NCI-H1092 (cell line): ENCODE data around the gene RRAD.

Experiments
- DNase-seq: peaks from one replicate; lab custom pipeline; 2025; lab: John Stamatoyannopoulos, UW

Gene RRAD

GRCh38 chr16:66934138-66934838, 9.0 kb upstream of the RRAD start, which contains the start of gene CIAO2B:
Gene CIAO2B (minus strand): TSS chr16:66934402. CDS start chr16:66934364, 38 bp downstream.
- DNase-seq, result peak; percentile 80

DNA sequence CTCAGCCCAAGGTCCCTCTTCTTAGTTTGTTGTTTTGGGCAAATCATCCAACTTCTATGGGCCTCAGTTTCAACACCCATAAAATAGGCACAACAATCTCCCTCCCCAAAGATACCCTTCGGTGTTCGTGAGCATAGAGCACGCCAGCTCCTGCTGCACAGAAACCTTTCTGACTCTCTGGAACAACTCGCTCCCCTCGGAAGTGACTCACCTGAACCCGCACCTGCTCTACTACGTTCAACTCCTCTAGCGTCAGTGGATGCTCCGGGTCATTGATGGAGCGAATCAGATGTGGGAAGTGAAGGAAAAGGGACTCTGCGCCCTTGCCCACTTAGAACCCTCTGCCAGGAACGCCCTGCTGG, 8.4 kb upstream of the RRAD start:
- DNase-seq, result no peak

GRCh38 chr16:66932076-66932475, 6.7 kb upstream of the RRAD start:
- no peak for DNase-seq

- no peak for DNase-seq
These were observed 6.3 kb upstream of the RRAD start for GRCh38 chr16:66931665-66932064.

GRCh38 chr16:66930189-66930588, 4.9 kb upstream of the RRAD start:
- DNase-seq, result no peak

- no peak for DNase-seq
These were observed 3.5 kb upstream of the RRAD start for GRCh38 chr16:66928702-66929388.

GRCh38 chr16:66927918-66928649, 2.7 kb upstream of the RRAD start:
- DNase-seq, result no peak

DNA sequence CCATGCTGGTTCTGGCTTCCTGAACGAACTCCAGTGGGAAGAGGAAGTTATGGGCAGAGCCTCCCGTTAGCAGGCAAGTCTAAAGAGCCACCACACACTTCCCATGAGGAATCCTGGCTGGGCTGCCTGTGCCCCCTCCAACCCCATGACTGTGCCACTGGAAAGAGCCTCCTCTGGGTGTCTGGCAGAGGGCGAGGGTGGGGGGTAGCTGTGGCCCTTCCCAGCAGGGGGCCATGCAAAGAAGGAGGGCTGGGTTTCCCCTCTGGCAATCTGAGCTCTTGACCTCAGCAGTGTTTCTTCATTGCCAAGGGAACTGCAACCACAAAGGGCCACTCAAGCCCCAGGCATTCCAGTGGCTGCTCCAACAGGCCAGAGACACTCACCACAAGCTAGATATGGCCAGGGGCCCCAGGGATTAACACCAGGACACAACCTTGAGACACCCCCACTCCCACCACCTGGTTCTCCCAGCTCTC, 1.7 kb upstream of the RRAD start:
- DNase-seq, result no peak

- DNase-seq, result no peak
These were observed 1.0 kb upstream of the RRAD start for GRCh38 chr16:66926171-66926947.

DNA sequence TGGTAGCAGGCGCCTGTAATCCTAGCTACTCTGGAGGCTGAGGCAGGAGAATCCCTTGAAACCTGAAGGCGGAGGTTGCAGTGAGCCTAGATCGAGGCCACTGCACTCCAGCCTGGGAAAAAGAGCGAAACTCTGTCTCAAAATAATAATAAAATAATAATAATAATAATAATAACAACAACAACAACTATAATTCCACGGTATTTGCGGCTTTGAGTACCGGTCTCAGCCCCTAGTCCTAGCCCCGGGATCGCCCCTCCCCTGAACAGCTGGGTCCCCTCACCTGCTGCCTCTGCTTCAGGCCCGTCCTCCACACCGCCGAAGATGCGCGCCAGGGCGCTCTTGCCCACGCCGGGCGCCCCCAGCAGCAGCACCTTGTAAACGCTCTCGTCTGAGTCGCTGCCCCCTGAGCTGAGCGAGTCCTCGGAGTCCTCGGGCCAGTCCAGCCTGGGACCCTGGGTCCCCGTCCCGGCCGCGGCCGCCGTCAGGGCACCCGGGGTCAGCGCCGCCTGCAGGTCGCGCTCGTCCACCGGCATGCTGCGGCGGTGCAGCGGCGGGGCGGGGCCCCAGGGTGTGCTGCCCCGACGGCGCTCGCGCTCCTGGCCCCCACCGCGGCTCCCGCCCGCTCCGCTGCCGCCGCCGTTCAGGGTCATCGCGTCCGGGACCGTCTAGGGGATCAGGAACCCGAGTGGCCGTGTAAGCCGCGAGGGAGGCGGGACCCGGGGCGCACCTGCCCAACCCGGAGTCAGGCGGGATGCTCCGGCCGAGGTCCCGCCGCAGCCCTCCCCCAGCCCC, 611 bp downstream of the RRAD start:
- no peak for DNase-seq

DNA sequence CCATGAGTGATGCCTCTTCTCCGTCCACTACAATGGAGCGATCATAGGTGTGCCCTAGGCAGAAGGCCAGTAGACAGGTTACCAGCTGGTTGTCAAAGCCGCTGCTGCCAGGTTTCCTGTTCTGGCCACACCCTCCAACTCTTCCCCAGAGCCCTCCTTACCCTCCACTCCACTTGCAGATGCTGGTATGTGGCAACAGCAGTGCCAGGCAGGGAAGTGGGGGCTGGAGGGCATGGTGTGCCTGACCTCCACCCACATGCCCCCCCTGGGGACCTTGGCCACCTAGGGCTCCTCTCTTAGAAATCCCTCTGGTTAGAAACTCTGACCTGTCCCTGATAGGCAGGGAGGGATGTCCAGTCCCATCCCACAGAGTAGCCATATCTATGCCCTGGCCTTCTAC, 1.5 kb downstream of the RRAD start:
- peak; percentile 12 for DNase-seq

- peak; percentile 83 for DNase-seq
These were observed 2.0 kb downstream of the RRAD start for GRCh38 chr16:66923247-66923731.

- no peak for DNase-seq
These were observed 3.4 kb downstream of the RRAD start for GRCh38 chr16:66921729-66922450.

- DNase-seq, result no peak
These were observed 4.2 kb downstream of the RRAD start for GRCh38 chr16:66920924-66921680.

GRCh38 chr16:66920299-66920590, 5.1 kb downstream of the RRAD start:
- DNase-seq, result no peak

DNA sequence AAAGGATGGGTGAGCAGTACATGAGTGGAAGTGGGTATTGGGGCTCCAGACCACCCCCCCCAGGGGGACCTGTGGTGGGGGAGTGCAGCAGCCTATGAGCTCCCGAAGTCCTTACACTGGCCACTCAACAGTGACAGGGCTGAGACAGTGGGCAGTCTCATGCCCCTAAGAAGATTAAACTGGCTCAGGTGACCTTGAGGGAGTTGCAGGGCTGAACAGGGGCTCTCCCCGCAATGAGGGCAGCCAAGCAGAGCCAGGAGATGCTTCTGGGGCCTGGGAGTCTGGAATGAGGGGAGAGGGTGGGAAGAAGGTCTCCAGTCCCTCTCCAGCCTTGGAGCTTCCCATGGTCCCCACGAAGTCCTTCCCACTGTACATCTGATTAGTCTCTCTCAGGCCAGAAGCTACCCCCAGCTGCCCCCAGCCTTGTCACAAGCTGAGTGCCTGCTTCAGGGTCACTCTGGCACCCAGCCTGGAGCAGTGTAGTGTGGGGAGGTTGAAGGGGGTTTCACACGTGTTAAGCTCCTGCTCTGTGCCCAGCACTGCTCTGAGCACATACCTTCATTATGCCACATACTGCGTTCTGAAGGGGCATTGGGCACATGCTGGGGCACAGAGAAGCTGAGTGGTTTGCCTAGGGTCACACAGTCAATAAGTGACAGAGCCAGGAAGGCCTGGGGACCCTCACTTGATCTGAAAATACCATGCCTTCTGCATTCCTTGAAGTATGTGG, 5.6 kb downstream of the RRAD start:
- no peak for DNase-seq

DNA sequence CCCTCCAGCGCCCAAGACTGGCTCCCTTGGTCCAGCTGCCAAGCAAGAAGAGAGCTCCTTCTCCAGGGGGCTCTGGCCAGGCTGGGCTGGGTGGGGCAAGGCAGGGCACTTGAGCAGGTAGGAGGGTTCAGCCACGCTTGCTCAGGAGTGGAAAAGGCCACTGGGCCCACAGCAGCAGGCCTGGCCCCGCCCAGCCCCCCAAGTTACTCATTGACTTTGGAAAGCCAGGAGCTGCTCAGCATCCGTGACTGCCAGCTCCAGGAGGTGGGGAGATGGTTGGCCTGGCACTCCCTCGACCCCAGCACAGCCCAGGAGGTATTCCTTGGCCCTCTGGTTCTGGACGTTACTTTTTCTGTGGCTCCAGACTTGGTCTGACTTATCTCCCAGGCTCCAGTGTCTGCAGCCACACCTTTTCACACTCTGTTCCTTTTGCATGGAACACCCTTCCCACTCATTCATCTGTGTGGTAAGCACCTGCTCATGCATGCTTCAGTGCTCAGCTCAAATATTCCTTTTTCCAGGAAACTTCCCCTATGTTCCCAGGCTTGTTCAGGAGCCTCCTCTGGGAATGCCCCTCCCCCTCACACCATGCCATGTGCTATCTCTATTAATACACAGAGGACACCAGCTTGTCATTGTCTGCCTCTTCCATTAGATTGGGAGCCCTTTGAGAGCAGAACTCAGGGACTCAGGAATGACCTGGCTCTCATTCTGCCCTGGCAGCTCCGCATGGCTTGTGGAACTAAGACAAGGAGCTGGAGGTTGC, 6.3 kb downstream of the RRAD start, which contains the start of gene CDH16:
Gene CDH16, minus strand, starts transcription at position 83 of the 766 bp plus-strand sequence. CDS start 820 bp downstream, outside the sequence.
- DNase-seq, result no peak

DNA sequence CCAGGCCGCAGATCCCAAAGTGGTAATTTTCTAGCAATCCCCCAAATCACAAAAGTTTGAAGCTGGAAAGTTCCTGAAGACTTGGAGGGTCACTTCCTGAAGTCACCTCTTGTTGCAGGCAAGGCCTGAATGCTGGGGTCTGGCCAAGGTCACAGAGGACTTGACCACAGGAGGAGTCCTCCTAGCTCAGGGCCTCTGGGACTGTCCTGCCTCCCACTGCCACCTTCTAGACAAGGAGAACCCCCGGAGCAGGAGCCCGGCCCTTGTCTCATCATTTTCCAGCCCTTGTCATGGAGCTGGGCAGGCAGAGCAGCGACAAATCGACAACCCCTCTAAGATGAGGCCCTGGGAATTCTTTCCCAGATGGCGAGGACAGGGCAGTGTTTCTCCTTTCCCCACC, 7.0 kb downstream of the RRAD start:
- no peak for DNase-seq
